ENCODE data around the gene NOP56. TPM values are rescaled to one million over a fixed set of nuclear protein-coding genes. Genes with fewer than 3 reads are reported as not detected.
A peak's percentile ranks its signal among the peaks of the same experiment; 100 is the strongest.

The NOP56 gene
- total and polyA plus RNA-seq, 9 of the 15 experiments (the other 6 are each of a cell fraction or from before 2014, with no cell fraction given), result 295 to 697 (median 439) TPM

DNA sequence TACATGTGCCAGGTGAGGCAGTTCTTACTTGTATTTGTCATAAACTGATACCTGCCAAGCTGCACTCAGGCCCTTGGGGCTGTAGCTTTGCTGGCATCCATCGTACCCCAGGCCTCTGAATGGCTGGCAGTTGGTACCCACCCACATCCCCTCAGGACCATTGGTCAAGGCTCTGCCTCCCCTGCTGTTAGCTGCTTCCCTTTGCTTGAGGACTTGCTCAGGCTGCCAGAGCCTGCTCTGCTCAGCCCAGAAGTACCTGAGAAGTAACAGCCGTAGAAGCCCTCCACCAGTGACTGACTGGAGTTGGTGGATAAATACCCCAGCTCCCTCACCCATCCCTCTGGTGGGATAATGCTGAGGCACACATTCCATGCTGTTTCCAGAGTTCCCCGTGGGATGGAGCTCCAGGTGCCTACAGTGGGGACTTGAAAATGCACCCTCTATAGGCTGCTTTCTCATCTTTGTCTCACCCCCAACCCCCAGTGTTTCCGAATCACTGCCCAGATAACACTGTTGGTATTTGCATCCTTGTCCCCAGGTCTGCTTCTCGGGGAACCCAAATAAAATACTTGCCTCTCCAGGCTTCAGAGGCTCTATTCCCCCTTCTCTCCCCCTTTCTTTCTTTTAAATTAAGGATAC is 47.5 kb downstream of the NOP56 start:
- no peak for DNase-seq (ENCODE audit: extremely low read depth in 1 of 4, low spot score in 3 of 4)
- intact Hi-C loops (cut with micrococcal nuclease), result no loop called here
- POLR2A ChIA-PET, result interaction anchor here (0.7 kb wide), 2 partner anchors 10 to 55 kb away, joined by 3 read pairs; no protein-coding TSS in a partner anchor

More for the DNA sequence above, 47.5 kb downstream of the NOP56 start:
- FAIRE-seq (no peak), ATAC-seq (no peak)
- WGBS (ENCODE audit: insufficient coverage, low coverage, missing lambda C conversion rate), result 2% methylated on average over 4 of the region's 5 CpGs
- TF ChIP-seq THRAP3 (IDR thresholded peaks at IDR 0.05; ENCODE audit: borderline replicate concordance) (no peak), MEF2A (IDR thresholded peaks at IDR 0.05; ENCODE audit: control insufficient read depth, low read depth, low read length) (no peak), POLR2H (tag; IDR thresholded peaks at IDR 0.05; ENCODE audit: low read depth) (no peak), TRIM28 (IDR thresholded peaks at IDR 0.05) (no peak), ARID1B (IDR thresholded peaks at IDR 0.05) (no peak), MYC (IDR thresholded peaks at IDR 0.05; ENCODE audit: low read depth, low read length) (no peak), MYC (CRISPR knock-in tag; IDR thresholded peaks at IDR 0.05; ENCODE audit: borderline replicate concordance, low read depth) (no peak), JUNB (CRISPR knock-in tag; conservative IDR thresholded peaks at IDR 0.05) (no peak)
- TF ChIP-seq, protein P1, sequence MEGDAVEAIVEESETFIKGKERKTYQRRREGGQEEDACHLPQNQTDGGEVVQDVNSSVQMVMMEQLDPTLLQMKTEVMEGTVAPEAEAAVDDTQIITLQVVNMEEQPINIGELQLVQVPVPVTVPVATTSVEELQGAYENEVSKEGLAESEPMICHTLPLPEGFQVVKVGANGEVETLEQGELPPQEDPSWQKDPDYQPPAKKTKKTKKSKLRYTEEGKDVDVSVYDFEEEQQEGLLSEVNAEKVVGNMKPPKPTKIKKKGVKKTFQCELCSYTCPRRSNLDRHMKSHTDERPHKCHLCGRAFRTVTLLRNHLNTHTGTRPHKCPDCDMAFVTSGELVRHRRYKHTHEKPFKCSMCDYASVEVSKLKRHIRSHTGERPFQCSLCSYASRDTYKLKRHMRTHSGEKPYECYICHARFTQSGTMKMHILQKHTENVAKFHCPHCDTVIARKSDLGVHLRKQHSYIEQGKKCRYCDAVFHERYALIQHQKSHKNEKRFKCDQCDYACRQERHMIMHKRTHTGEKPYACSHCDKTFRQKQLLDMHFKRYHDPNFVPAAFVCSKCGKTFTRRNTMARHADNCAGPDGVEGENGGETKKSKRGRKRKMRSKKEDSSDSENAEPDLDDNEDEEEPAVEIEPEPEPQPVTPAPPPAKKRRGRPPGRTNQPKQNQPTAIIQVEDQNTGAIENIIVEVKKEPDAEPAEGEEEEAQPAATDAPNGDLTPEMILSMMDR (IDR thresholded peaks at IDR 0.05 in 2 of 3, conservative IDR thresholded peaks at IDR 0.05 in 1 of 3; ENCODE audit: insufficient read depth in 2 of 3, low read depth in 1 of 3, low read length in 3 of 3), result peak in 1 of 3 experiments; percentile 25; a peak in 2 of 6 replicates
- no peak overlapping the region for H3K4me3 ChIP-seq
- no peaks in the 10 kb centered on the region for H3K36me3 ChIP-seq (ENCODE audit: control insufficient read depth, insufficient read depth, low read length)
- in situ Hi-C loops (cut with MboI), result no loop called here
- H3K27me3 ChIP-seq (ENCODE audit: control insufficient read depth in 2 of 2, insufficient read depth in 2 of 2, low read length in 2 of 2), result peaks cover 3 to 66% of the 10 kb centered on the region in 2 experiments; a peak in 4 of 5 replicates
- no peak overlapping the region for H3K4me2 ChIP-seq (ENCODE audit: insufficient read depth, low read length)
- no TSS peak for BruUV-seq (replicated peaks)
- no peak overlapping the region for H3K27ac ChIP-seq (ENCODE audit: extremely low read depth, low read depth, low read length)
- no peak overlapping the region for H2AFZ ChIP-seq (ENCODE audit: low read depth, low read length)
- no peak overlapping the region for H3K9ac ChIP-seq (ENCODE audit: insufficient read depth in 1 of 2, low read depth in 2 of 2, low read length in 2 of 2)
- CTCF ChIA-PET (ENCODE audit: low intra/inter-chr PET ratio), result no interaction called here
- H4K20me1 ChIP-seq (replicated peaks; ENCODE audit: control insufficient read depth, insufficient read depth, low read length), result no peaks in the 10 kb centered on the region; the same call in 1 of the 2 replicates
- H3K9me3 ChIP-seq (replicated peaks; ENCODE audit: control insufficient read depth, insufficient read depth, low read depth, low read length), result no peaks in the 10 kb centered on the region
- H3K9me1 ChIP-seq (ENCODE audit: control insufficient read depth, insufficient read depth, low read length), result no peaks in the 10 kb centered on the region
- no peaks in the 10 kb centered on the region for H3K79me2 ChIP-seq (ENCODE audit: control insufficient read depth, insufficient read depth, low read length)
- no peaks in the 10 kb centered on the region for H3K4me1 ChIP-seq (replicated peaks in 1 of 2; ENCODE audit: control insufficient read depth in 2 of 2, insufficient read depth in 2 of 2, low read length in 2 of 2)

Measured in K562 (cell line).